ENCODE measurements around the gene HOXB6.

The HOXB6 gene

GRCh38 chr17:48600244-48601098, 4.3 kb downstream of the HOXB6 start (continued):
- TF ChIP-seq ZNF792 (tag by site-specific recombination; IDR thresholded peaks at IDR 0.05) (no peak; the same call in 1 of the 2 replicates), ZNF645 (tag by site-specific recombination; IDR thresholded peaks at IDR 0.05) (no peak), ZFP37 (tag by site-specific recombination; IDR thresholded peaks at IDR 0.05) (no peak), SETDB1 (IDR thresholded peaks at IDR 0.05; ENCODE audit: insufficient read length, low read length) (no peak), ZBTB11 (tag by site-specific recombination; conservative IDR thresholded peaks at IDR 0.05; ENCODE audit: low read depth) (no peak), AEBP2 (tag by site-specific recombination; IDR thresholded peaks at IDR 0.05; ENCODE audit: borderline replicate concordance) (no peak), HOXC10 (CRISPR knock-in tag; IDR thresholded peaks at IDR 0.05) (no peak), BCL11A (tag by site-specific recombination; IDR thresholded peaks at IDR 0.05; ENCODE audit: low read depth) (0 out of 2 replicates have a peak, but pooled peaks have one; percentile 37), ZNF561 (tag by site-specific recombination; IDR thresholded peaks at IDR 0.05; ENCODE audit: borderline replicate concordance) (no peak), TCF7L2 (IDR thresholded peaks at IDR 0.05; ENCODE audit: borderline replicate concordance, low read depth, low read length) (peak; percentile 88; the same call in 1 of the 2 replicates), ZNF24 (tag by site-specific recombination; IDR thresholded peaks at IDR 0.05) (no peak), BCL11B (tag by site-specific recombination; IDR thresholded peaks at IDR 0.05; ENCODE audit: low read depth) (peak; percentile 31; the same call in 1 of the 2 replicates), ZNF555 (tag by site-specific recombination; conservative IDR thresholded peaks at IDR 0.05) (no peak), SCRT1 (tag by site-specific recombination; IDR thresholded peaks at IDR 0.05; ENCODE audit: borderline replicate concordance) (no peak), ZNF704 (tag by site-specific recombination; IDR thresholded peaks at IDR 0.05) (no peak), ZNF692 (tag by site-specific recombination; IDR thresholded peaks at IDR 0.05) (no peak), KLF16 (tag by site-specific recombination; IDR thresholded peaks at IDR 0.05) (no peak), ZBTB44 (tag by site-specific recombination; IDR thresholded peaks at IDR 0.05) (no peak), ZNF10 (tag by site-specific recombination; IDR thresholded peaks at IDR 0.05) (no peak), ZNF514 (tag by site-specific recombination; IDR thresholded peaks at IDR 0.05) (no peak), GLI2 (tag by site-specific recombination; IDR thresholded peaks at IDR 0.05; ENCODE audit: borderline replicate concordance, low read depth) (no peak), ZNF394 (tag by site-specific recombination; IDR thresholded peaks at IDR 0.05; ENCODE audit: borderline replicate concordance) (no peak), ZNF513 (tag by site-specific recombination; IDR thresholded peaks at IDR 0.05) (no peak), ZBTB20 (tag by site-specific recombination; IDR thresholded peaks at IDR 0.05) (peak; percentile 99), KLF10 (tag by site-specific recombination; IDR thresholded peaks at IDR 0.05) (peak; percentile 28; the same call in 1 of the 2 replicates)
